ENCODE measurements around the gene AGAP1.

DNA sequence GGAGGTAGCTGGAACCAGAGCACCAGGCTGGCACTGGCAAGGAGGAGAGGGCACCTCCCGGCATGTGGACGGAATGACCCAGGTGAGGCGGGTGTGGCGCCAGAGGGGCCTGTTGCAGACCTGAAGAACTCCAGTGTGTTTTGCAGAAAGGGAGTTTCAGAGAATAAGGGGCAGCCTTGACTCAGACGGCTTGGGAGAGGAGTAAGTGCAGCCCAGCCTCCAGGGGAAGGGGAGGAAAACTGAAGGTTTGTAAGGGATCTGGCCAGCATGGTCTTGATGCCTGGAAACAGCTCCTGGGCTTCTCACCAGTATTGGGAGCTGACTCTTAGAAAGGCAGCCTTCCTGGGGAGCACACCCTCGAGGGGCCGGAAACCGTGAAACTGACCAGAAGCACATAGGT is 101.1 kb downstream of the AGAP1 start:
- TF ChIP-seq, protein P1, sequence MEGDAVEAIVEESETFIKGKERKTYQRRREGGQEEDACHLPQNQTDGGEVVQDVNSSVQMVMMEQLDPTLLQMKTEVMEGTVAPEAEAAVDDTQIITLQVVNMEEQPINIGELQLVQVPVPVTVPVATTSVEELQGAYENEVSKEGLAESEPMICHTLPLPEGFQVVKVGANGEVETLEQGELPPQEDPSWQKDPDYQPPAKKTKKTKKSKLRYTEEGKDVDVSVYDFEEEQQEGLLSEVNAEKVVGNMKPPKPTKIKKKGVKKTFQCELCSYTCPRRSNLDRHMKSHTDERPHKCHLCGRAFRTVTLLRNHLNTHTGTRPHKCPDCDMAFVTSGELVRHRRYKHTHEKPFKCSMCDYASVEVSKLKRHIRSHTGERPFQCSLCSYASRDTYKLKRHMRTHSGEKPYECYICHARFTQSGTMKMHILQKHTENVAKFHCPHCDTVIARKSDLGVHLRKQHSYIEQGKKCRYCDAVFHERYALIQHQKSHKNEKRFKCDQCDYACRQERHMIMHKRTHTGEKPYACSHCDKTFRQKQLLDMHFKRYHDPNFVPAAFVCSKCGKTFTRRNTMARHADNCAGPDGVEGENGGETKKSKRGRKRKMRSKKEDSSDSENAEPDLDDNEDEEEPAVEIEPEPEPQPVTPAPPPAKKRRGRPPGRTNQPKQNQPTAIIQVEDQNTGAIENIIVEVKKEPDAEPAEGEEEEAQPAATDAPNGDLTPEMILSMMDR (IDR thresholded peaks at IDR 0.05): no peak
- no peak for TF ChIP-seq POLR2A (IDR thresholded peaks at IDR 0.05)
- TF ChIP-seq EP300 (IDR thresholded peaks at IDR 0.05): no peak
